ENCODE results near the gene USF2. TPM values are rescaled to one million over a fixed set of nuclear protein-coding genes. Genes with fewer than 3 reads are reported as not detected.
"Not testable (repeated sequence)": the region's sequence is repeated elsewhere in the genome, so short reads cannot be mapped to it uniquely, and the experiment has no call there.

USF2 gene
- total RNA-seq, 2 experiments from 2014 or later: 149 to 159 TPM

- H3K27me3 Mint-ChIP-seq: no peaks in the 10 kb centered on the region
- H3K4me3 Mint-ChIP-seq: no peak overlapping the region
- POLR2A ChIA-PET: no interaction called here
- DNase-seq: no peak
- H3K27ac Mint-ChIP-seq: no peak overlapping the region
- H3K9me3 Mint-ChIP-seq: no peaks in the 10 kb centered on the region
- ATAC-seq (ENCODE audit: low read depth): no peak
- no peaks in the 10 kb centered on the region for H3K4me1 Mint-ChIP-seq
- peaks cover 19% of the 10 kb centered on the region for H3K36me3 Mint-ChIP-seq
Measured at GRCh38 chr19:35274323-35274722, 5.6 kb downstream of the USF2 start.

- H3K36me3 Mint-ChIP-seq: peaks cover 16% of the 10 kb centered on the region
- H3K4me3 Mint-ChIP-seq: no peak overlapping the region
- POLR2A ChIA-PET: no interaction called here
- H3K27me3 Mint-ChIP-seq: peaks cover 4% of the 10 kb centered on the region
- no peaks in the 10 kb centered on the region for H3K9me3 Mint-ChIP-seq
- H3K4me1 Mint-ChIP-seq: no peaks in the 10 kb centered on the region
- no peak for ATAC-seq (ENCODE audit: low read depth)
- no peak for DNase-seq
- no peak overlapping the region for H3K27ac Mint-ChIP-seq
Measured at GRCh38 chr19:35276706-35277281, 8.0 kb downstream of the USF2 start.

- Mint-ChIP-seq H3K27me3 (peaks cover 20% of the 10 kb centered on the region), H3K27ac (no peak overlapping the region), H3K4me3 (no peak overlapping the region), H3K9me3 (no peaks in the 10 kb centered on the region), H3K4me1 (peaks cover 1% of the 10 kb centered on the region), H3K36me3 (peaks cover 7% of the 10 kb centered on the region)
- no peak for ATAC-seq (ENCODE audit: low read depth)
- POLR2A ChIA-PET: no interaction called here
- DNase-seq: no peak
Measured at GRCh38 chr19:35278578-35279284, 10.0 kb downstream of the USF2 start.

DNA sequence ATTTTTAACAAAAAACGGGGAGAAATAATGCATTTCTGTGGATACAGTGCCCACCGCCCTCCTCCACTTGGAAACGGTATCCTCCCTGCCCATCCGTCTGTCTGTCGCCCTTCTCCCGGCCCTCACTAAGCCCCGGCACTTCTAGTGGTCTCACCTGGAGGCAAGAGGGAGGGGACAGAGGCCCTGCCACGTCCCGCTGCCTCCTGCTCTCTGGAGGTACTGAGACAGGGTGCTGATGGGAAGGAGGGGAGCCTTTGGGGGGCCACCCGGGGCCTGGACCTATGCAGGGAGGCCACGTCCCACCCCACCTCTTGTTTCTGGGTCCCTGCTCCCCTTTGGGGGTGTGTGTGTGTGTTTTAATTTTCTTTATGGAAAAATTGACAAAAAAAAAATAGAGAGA lies 10.6 kb downstream of the USF2 start:
- H3K27ac Mint-ChIP-seq: no peak overlapping the region
- H3K4me1 Mint-ChIP-seq: peaks cover 1% of the 10 kb centered on the region

DNA sequence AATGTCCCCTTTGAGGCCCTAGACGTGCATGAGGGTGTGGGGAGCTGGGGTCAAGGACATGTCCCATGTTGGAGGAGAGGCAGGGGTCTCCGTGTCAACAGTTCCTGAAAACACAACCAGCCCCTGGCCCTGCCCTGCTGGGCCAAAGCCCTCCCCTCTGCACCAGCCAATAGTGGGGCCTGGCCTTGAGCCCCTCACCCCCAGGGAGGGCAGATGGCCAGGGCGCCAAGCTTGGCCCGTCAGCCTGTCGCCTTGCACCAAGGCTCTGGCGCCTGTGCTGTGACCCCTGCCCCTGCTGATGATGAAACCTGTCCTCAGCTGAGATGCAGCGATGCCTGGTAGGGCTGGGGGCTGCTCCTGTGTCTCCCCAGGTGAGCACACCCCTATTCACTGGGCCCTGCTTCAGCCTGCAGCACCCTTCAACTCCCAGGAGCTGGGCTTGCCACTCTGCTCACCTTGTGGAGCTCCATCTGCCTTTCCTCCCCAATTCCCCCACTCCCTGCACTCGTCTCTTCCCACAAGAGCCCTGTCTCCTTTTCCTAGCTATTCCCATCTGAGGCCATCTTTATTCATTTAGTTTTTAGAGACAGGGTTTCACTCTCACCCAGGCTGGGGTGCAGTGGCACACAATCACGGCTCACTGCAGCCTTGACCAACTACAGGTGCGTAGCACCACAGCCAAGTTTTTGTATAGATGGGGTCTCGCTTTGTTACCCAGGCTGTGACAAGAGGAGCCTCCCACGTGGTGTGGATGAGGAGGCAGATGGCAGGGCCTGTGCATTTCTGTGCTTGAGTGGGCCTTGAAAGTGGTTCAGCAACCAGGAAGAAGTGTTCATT lies 11.4 kb downstream of the USF2 start:
- ATAC-seq (ENCODE audit: low read depth) (no peak), DNase-seq (no peak)
- peaks cover 1% of the 10 kb centered on the region for H3K4me1 Mint-ChIP-seq
- H3K4me3 Mint-ChIP-seq: no peak overlapping the region
- H3K27ac Mint-ChIP-seq: no peak overlapping the region
- H3K36me3 Mint-ChIP-seq: peaks cover 5% of the 10 kb centered on the region
- H3K9me3 Mint-ChIP-seq: no peaks in the 10 kb centered on the region
- H3K27me3 Mint-ChIP-seq: peaks cover 24% of the 10 kb centered on the region
- POLR2A ChIA-PET: interaction anchor here (1.0 kb wide), 1 partner anchor 12 kb away, joined by 3 read pairs; no protein-coding TSS in a partner anchor

More for the DNA sequence above, 10.6 kb downstream of the USF2 start:
- H3K27me3 Mint-ChIP-seq: peaks cover 23% of the 10 kb centered on the region
- DNase-seq: no peak
- H3K9me3 Mint-ChIP-seq: no peaks in the 10 kb centered on the region
- H3K36me3 Mint-ChIP-seq: peaks cover 7% of the 10 kb centered on the region
- no peak overlapping the region for H3K4me3 Mint-ChIP-seq
- POLR2A ChIA-PET: no interaction called here
- no peak for ATAC-seq (ENCODE audit: low read depth)

DNA sequence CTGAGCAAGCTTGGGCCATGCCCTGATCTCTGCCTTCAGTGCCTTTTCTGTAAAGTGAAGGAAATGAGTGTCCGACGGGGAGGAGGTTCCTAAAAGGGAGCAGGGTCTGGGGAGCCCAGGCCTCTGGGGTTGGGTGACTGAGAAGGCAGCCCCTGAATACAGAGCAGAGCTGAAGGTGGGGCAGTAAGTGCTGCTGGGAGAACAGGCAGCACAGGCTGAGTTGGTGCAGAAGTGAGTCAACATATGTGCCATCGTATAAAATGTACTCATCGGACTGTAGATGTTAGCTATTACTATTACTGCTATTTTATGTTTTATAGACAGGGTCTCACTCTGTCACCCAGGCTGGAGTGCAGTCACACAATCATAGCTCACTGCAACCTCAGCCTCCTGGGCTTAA lies 12.5 kb downstream of the USF2 start:
- H3K4me1 Mint-ChIP-seq: peaks cover 1% of the 10 kb centered on the region
- peak overlapping the region; percentile 34 for H3K27ac Mint-ChIP-seq
- no peak overlapping the region for H3K4me3 Mint-ChIP-seq
- DNase-seq (no peak), ATAC-seq (ENCODE audit: low read depth) (no peak)
- no peaks in the 10 kb centered on the region for H3K36me3 Mint-ChIP-seq
- POLR2A ChIA-PET: interaction anchor here (1.0 kb wide), 1 partner anchor 13 kb away, joined by 3 read pairs; no protein-coding TSS in a partner anchor
- no peaks in the 10 kb centered on the region for H3K9me3 Mint-ChIP-seq
- peaks cover 24% of the 10 kb centered on the region for H3K27me3 Mint-ChIP-seq

- Mint-ChIP-seq H3K4me3 (no peak overlapping the region), H3K36me3 (no peaks in the 10 kb centered on the region)
- POLR2A ChIA-PET: no interaction called here
Measured at GRCh38 chr19:35284153-35285094, 15.7 kb downstream of the USF2 start.

GRCh38 chr19:35285095-35285449 lies 16.3 kb downstream of the USF2 start:
- Mint-ChIP-seq H3K4me1 (peaks cover 1% of the 10 kb centered on the region), H3K4me3 (no peak overlapping the region), H3K9me3 (no peaks in the 10 kb centered on the region), H3K27ac (no peak overlapping the region), H3K27me3 (peaks cover 24% of the 10 kb centered on the region), H3K36me3 (no peaks in the 10 kb centered on the region)
- POLR2A ChIA-PET: interaction anchor here (0.6 kb wide), 1 partner anchor 952 kb away, joined by 3 read pairs; no protein-coding TSS in a partner anchor
- DNase-seq (no peak), ATAC-seq (ENCODE audit: low read depth) (no peak)

More at GRCh38 chr19:35284153-35285094, 15.7 kb downstream of the USF2 start:
- ATAC-seq (ENCODE audit: low read depth): no peak
- Mint-ChIP-seq H3K27me3 (peaks cover 24% of the 10 kb centered on the region), H3K9me3 (no peaks in the 10 kb centered on the region), H3K4me1 (peaks cover 1% of the 10 kb centered on the region), H3K27ac (no peak overlapping the region)
- DNase-seq: no peak

DNA sequence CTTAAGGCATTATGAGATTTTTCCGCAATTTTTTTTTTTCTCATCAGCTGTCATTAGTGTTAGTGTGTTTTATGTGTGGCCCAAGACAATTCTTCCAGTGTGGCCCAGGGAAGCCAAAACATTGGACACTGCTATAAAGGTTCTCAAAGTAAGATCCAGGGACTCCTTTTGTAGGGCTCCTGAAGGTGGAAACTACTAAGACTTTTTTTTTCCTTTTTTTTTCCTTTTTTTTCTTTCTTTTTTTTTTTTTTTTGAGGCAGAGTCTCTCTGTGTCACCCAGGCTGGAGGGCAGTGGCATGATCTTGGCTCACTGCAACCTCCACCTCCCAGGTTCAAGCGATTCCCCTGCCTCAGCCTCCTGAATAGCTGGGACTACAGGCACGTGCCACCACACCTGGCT lies 16.7 kb downstream of the USF2 start:
- POLR2A ChIA-PET: interaction anchor here (0.6 to 0.7 kb wide), 2 partner anchors 11 to 953 kb away, joined by 3 read pairs; no protein-coding TSS in a partner anchor
- peaks cover 24% of the 10 kb centered on the region for H3K27me3 Mint-ChIP-seq
- H3K36me3 Mint-ChIP-seq; DNase-seq; H3K4me1 Mint-ChIP-seq; ATAC-seq (ENCODE audit: low read depth); H3K4me3 Mint-ChIP-seq; H3K27ac Mint-ChIP-seq; H3K9me3 Mint-ChIP-seq: not testable (repeated sequence)

DNA sequence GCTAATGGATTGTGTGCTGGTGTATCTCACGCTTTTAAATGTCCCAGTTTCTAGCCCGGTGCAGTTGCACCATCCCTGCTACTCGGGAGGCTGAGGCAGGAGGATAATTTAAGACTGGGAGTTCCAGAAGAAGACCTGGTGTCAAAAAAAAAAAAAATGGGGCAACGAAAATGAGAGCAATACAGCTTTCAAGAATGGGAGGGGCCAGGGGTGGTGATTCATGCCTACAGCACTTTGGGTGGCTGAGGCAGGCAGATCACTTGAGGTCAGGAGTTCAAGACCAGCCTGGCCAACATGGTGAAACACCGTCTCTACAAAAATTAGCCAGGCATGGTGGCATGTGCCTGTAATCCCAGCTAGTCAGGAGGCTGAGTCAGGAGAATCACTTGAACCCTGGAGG lies 17.3 kb downstream of the USF2 start:
- not testable (repeated sequence) for H3K27ac Mint-ChIP-seq; ATAC-seq (ENCODE audit: low read depth); H3K9me3 Mint-ChIP-seq; H3K4me1 Mint-ChIP-seq; H3K36me3 Mint-ChIP-seq; DNase-seq; H3K4me3 Mint-ChIP-seq
- peaks cover 24% of the 10 kb centered on the region for H3K27me3 Mint-ChIP-seq
- POLR2A ChIA-PET: interaction anchor here (0.7 kb wide), 1 partner anchor 11 kb away, joined by 3 read pairs; no protein-coding TSS in a partner anchor

GRCh38 chr19:35287713-35288112 lies 19.0 kb downstream of the USF2 start:
- POLR2A ChIA-PET: no interaction called here
- ATAC-seq (ENCODE audit: low read depth) (no peak), DNase-seq (no peak)
- Mint-ChIP-seq H3K27ac (no peak overlapping the region), H3K4me3 (no peak overlapping the region), H3K36me3 (no peaks in the 10 kb centered on the region), H3K27me3 (peaks cover 13% of the 10 kb centered on the region), H3K4me1 (no peaks in the 10 kb centered on the region), H3K9me3 (no peaks in the 10 kb centered on the region)

DNA sequence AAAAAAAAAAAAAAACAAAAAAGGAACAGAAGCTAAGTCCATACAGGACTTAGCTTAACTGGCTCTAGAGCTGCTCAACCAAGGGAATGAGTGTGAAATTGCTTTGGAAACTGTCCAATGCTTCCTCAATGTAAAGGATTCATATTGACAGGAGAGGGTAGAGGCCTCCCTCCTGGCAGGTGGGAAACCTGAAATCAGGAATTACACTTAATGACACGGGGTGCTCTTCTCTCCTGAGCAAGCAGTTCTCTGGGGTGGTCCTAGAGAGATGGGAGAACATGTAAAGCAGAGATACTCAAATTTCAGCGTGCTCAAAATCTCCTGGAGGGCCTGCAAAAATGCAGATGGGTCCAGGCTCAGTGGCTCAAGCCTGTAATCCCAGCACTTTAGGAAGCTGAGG lies 19.6 kb downstream of the USF2 start:
- no peak for DNase-seq
- Mint-ChIP-seq H3K4me3 (no peak overlapping the region), H3K36me3 (no peaks in the 10 kb centered on the region), H3K9me3 (no peaks in the 10 kb centered on the region), H3K27ac (no peak overlapping the region), H3K27me3 (peaks cover 6% of the 10 kb centered on the region), H3K4me1 (no peaks in the 10 kb centered on the region)
- ATAC-seq (ENCODE audit: low read depth): no peak
- POLR2A ChIA-PET: no interaction called here

- no peaks in the 10 kb centered on the region for H3K36me3 Mint-ChIP-seq
- no peaks in the 10 kb centered on the region for H3K4me1 Mint-ChIP-seq
- peaks cover 4% of the 10 kb centered on the region for H3K27me3 Mint-ChIP-seq
- DNase-seq (no peak), ATAC-seq (ENCODE audit: low read depth) (no peak)
- no peak overlapping the region for H3K4me3 Mint-ChIP-seq
- no peak overlapping the region for H3K27ac Mint-ChIP-seq
- POLR2A ChIA-PET: no interaction called here
- no peaks in the 10 kb centered on the region for H3K9me3 Mint-ChIP-seq
Measured at GRCh38 chr19:35288906-35289305, 20.1 kb downstream of the USF2 start.

Measured in activated naive CD8-positive, alpha-beta T cell treated with anti-CD3 and anti-CD28 coated beads, Interleukin-2, amount 10 ng/mL, durations not matched to agents 7 days and 5 days (primary cell).